ENCODE results near the gene NISCH.

The NISCH gene

DNA sequence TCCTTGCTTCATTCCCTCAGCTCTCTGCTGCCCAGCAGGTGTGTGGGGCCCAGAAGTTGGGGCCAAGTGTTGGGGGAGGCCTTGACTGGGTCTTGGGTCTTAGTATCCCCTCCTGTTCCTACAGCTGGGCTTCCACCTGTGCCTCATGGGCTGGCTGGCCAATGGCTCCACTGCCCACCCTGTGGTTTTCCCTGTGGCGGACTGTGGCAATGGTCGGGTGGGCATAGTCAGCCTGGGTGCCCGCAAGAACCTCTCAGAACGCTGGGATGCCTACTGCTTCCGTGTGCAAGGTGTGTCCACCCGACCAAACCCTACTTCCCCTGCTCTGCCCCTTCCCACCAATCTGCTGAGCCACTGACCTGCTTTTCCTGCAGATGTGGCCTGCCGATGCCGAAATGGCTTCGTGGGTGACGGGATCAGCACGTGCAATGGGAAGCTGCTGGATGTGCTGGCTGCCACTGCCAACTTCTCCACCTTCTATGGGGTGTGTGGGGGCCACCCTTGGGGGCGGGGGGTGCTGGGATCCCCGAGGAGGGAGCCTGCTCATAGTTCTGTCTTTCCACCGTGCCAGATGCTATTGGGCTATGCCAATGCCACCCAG lies 67.3 kb downstream of the NISCH start:
- Histone ChIP-seq H3K4me3 (replicated peaks; ENCODE audit: insufficient read depth, low read length) (no peak overlapping the region), H3K27ac (replicated peaks) (no peak overlapping the region), H3K27me3 (ENCODE audit: insufficient read depth, poor library complexity, severe bottlenecking) (no peaks in the 10 kb centered on the region)
- no peak for TF ChIP-seq SPI1 (IDR thresholded peaks at IDR 0.05; ENCODE audit: borderline replicate concordance, low read depth)
- no peak for TF ChIP-seq REST (IDR thresholded peaks at IDR 0.05; ENCODE audit: insufficient replicate concordance, low read depth)
- TF ChIP-seq, protein P1, sequence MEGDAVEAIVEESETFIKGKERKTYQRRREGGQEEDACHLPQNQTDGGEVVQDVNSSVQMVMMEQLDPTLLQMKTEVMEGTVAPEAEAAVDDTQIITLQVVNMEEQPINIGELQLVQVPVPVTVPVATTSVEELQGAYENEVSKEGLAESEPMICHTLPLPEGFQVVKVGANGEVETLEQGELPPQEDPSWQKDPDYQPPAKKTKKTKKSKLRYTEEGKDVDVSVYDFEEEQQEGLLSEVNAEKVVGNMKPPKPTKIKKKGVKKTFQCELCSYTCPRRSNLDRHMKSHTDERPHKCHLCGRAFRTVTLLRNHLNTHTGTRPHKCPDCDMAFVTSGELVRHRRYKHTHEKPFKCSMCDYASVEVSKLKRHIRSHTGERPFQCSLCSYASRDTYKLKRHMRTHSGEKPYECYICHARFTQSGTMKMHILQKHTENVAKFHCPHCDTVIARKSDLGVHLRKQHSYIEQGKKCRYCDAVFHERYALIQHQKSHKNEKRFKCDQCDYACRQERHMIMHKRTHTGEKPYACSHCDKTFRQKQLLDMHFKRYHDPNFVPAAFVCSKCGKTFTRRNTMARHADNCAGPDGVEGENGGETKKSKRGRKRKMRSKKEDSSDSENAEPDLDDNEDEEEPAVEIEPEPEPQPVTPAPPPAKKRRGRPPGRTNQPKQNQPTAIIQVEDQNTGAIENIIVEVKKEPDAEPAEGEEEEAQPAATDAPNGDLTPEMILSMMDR (IDR thresholded peaks at IDR 0.05; ENCODE audit: insufficient read depth, low read length): no peak
- no peak for TF ChIP-seq POLR2AphosphoS5 (IDR thresholded peaks at IDR 0.05; ENCODE audit: low read depth)
- TF ChIP-seq GABPA (IDR thresholded peaks at IDR 0.05; ENCODE audit: low read depth): no peak
- DNase-seq (ENCODE audit: low read depth in 1 of 2, low spot score in 1 of 2): no peak

DNA sequence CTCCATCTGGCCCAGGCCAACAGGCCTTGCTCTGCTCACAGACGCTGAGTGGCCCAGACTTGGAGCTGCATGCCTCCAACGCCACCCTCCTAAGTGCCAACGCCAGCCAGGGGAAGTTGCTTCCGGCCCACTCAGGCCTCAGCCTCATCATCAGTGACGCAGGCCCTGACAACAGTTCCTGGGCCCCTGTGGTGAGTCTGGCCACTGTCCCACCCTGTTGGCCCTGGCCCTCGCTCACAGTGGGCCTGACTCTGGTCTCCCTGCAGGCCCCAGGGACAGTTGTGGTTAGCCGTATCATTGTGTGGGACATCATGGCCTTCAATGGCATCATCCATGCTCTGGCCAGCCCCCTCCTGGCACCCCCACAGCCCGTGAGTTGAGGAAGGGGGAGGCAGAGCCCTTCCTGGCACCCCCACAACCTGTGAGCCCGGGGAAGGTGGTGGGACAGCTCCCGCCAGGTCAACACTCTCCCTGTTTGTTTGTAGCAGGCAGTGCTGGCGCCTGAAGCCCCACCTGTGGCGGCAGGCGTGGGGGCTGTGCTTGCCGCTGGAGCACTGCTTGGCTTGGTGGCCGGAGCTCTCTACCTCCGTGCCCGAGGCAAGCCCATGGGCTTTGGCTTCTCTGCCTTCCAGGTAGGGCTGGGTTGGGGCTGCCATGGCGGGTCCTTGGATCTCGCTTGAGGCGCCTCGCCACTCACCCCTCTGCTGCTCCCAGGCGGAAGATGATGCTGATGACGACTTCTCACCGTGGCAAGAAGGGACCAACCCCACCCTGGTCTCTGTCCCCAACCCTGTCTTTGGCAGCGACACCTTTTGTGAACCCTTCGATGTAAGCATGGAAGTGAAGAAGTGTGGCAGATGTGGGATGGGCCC lies 68.2 kb downstream of the NISCH start:
- TF ChIP-seq GABPA (IDR thresholded peaks at IDR 0.05; ENCODE audit: low read depth): no peak
- no peak overlapping the region for H3K4me3 ChIP-seq (replicated peaks; ENCODE audit: insufficient read depth, low read length)
- no peak for DNase-seq (ENCODE audit: low read depth in 1 of 2, low spot score in 1 of 2)
- H3K27me3 ChIP-seq (ENCODE audit: insufficient read depth, poor library complexity, severe bottlenecking): no peaks in the 10 kb centered on the region
- no peak overlapping the region for H3K27ac ChIP-seq (replicated peaks)

DNA sequence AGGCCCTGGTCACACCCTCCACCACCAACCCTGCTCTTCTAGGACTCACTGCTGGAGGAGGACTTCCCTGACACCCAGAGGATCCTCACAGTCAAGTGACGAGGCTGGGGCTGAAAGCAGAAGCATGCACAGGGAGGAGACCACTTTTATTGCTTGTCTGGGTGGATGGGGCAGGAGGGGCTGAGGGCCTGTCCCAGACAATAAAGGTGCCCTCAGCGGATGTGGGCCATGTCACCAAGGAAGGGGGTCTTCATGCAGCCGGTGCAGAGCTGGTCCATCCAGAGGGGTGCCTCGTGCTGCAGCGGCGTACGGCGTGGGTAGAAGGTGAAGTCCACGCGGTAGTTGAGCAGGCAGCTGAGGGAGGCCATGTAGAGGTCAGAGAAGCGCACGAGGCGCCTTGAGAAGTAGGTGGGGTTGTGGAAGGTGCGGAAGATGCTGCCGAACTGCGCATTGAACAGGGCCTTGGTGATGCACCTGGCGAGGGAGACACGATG lies 68.9 kb downstream of the NISCH start:
- H3K4me3 ChIP-seq (replicated peaks; ENCODE audit: insufficient read depth, low read length): no peak overlapping the region
- no peaks in the 10 kb centered on the region for H3K27me3 ChIP-seq (ENCODE audit: insufficient read depth, poor library complexity, severe bottlenecking)

More for the DNA sequence above, 68.9 kb downstream of the NISCH start:
- TF ChIP-seq REST (IDR thresholded peaks at IDR 0.05; ENCODE audit: insufficient replicate concordance, low read depth) (no peak), SPI1 (IDR thresholded peaks at IDR 0.05; ENCODE audit: borderline replicate concordance, low read depth) (no peak), POLR2AphosphoS5 (IDR thresholded peaks at IDR 0.05; ENCODE audit: low read depth) (no peak)
- TF ChIP-seq, protein P1 (IDR thresholded peaks at IDR 0.05; ENCODE audit: insufficient read depth, low read length): no peak
- no peak for DNase-seq (ENCODE audit: low read depth in 1 of 2, low spot score in 1 of 2)
- no peak overlapping the region for H3K27ac ChIP-seq (replicated peaks)

Data from HL-60 (cell line).